GM19351 (cell line): Measurements from ENCODE around the gene CNNM2.
"Not testable (repeated sequence)": the region's sequence is repeated elsewhere in the genome, so short reads cannot be mapped to it uniquely, and the experiment has no call there.

ENCODE experiments used
- ATAC-seq: cut with Tn5 transposase; IDR thresholded peaks from one replicate; pipeline ENCODE4 v1.9.1; 2021; ENCODE audit warnings: mild to moderate bottlenecking, moderate library complexity; ENCODE audit not compliant: unreplicated experiment

The CNNM2 gene

GRCh38 chr10:102964713-102965112 lies 46.6 kb downstream of the CNNM2 start:
- no peak for ATAC-seq

DNA sequence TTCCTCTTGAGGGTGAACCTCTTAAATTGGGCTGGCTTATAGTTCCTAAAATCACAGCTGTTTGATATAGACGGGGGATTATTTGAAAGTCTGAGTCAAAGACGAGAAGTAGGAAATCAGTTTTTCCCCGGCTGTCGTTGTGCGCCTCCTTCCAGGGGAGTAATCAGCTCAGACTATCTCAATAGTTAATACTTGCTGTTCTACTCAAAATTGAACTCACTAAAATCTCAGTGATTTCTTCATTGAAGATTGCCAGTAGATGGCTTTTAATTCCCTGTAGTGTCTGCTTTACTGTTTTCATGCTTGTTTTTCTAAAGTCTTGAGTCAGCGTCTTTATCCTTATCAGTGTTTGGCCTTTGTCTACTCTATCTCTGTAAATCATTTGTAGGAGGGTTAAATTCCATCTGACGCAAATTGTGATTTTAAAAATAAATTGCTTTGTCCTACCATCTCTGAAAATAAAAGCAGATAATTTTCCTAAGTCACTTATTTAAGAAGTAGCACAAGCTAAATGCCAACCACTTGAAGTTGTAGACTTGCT lies 47.3 kb downstream of the CNNM2 start:
- ATAC-seq, result no peak

DNA sequence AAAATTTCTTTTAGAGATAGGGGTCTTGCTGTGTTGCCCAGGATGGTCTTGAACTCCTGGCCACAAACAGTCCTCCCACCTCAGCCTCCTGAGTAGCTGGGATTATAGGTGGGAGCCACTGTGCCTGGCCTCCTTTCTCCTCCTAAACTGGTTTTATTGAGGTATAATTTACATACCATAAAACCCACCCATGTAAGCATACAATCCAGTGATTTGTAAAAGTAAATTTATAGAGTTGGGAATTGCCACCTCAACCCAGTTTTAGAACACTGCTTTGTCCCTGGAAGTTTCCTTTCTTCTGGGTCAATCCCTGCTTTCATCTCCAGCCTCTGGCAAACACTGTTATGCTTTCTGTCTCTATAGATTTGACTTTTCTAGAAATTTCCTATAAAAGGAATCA lies 49.0 kb downstream of the CNNM2 start:
- ATAC-seq, result no peak

DNA sequence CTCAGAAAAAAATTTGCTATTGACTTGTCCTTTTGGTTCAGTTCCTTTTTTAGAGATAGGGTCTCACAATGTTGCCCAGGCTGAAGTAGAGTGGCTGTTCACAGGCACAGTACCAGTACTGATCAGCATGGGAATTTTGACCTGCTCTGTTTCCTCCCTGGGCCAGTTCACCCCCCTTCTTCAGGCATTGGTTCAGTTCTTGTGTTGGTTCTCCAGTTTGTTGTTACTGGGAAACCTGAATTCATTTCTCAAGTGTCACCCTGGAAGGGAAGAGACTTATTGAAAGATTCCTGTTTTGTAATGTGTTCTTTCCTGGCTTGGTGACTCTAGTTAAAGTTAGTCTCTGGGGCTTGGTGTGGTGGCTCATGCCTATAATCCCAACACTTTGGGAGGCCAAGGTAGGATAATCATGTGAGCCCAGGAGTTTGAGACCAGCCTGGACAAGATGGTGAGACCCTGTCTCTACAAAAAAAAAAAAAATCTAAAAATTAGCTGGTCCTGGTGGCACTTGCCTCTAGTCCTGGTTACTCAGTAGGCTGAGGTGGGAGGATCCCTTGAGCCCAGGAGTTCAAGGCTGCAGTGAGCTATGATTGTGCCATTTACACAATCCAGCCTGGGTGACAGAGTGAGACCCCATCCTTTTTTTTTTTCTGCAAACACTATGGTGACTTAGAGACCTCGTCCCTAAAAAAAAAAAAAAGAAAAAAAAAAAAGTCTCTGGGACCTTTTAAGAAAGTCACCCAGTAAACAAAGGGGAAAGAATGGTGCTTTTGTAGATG lies 52.7 kb downstream of the CNNM2 start:
- ATAC-seq, result no peak

- ATAC-seq, result no peak
Observed at GRCh38 chr10:102975483-102976379, 57.6 kb downstream of the CNNM2 start.

- ATAC-seq, result not testable (repeated sequence)
Observed at GRCh38 chr10:102976380-102976726, 58.3 kb downstream of the CNNM2 start.

DNA sequence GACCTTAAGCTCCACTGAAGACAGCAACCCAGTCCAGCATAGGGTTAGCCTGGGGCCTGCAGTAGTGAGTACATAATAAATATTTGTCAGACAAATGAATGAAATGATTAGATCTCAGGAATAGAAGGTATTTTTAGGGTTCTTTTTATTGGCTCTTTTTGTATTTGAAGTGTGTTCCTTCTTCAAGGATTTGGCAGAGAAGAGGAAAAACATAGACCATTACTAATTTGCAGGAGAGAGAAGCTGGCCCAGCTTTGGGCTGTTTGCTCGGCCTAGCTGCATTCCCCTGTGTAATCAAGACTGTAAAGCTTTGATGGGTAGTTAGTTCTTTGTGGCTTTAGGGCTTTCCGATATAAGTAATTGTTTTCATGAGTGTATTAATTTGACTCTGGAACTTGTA lies 64.2 kb downstream of the CNNM2 start:
- ATAC-seq, result no peak

DNA sequence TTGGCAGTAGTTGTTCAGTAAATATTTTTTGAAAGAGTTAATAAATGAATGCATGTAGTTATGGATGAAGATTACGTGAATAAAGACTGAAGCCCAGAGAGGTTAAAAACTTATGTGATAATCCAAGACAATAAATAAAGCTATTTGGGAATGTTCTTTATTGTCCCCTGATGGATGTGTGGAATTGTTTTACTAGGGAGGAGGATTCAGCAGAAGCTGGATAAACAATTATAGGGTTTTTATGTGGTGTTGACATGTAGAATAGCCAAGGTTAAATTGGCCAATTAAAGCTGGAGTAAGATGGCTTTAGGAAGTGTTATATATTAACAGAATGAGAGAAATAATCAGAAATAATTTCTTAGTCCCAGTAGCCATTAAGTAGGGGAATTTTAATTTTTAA lies 66.0 kb downstream of the CNNM2 start:
- ATAC-seq, result no peak

DNA sequence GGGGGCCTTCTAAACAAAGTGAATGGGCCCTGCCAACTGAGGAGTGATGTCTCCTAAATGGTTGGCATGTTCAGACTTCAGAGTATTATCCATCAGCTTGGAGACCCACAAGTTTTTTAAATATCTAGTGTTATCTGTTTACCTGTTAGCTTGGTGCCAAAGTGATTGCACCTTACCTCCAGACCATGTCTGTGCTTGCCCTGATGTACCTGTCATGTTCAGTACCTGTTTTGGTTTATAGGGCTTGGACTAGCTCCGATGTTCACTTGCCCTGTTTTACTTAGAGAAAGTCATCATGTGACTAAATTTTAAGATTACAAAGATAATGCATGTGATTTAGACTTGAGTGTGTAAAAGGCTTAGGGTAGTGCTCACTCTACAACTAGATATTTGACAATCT lies 67.7 kb downstream of the CNNM2 start:
- no peak for ATAC-seq

DNA sequence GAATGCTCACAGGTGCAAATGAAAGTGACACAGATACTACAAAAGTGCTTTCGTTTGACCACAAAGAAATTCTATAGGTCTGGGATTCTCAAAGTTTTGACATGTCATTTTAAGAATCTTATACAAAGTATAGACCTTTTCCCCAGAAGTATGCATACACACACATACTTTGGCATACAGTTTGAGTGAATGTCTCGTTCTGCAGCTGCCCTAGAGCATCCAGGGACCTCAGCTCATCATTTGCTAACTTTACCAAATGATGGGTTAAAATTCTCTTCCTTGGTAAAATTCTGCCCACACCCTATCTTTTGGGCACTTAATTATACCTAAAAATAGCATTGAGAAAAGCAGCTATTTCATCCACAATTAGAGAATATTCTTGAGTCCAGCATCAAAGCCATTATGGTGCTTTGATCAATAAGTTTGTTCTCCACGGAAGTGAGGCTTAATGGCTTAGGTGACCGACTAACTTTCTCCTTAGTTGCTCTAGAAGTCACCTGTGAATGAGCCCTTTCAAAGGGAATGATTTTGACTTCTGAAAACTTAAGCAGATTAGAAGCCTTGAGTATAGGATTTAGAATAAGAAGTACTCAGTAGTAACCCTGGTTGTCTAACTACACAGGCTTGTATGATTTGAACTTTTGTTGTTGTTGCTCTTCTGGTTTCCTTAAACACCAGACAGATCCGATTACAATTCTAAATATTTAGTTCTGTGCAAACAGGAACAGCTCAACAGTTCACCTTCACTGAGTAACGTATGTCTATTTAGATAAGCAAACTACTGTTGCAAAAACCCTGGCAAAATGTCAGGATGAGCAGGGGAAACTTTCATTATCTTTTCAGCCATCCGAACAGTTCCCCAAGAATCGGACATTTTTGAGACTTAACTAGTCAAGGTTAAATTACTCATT lies 70.6 kb downstream of the CNNM2 start:
- ATAC-seq, result no peak

DNA sequence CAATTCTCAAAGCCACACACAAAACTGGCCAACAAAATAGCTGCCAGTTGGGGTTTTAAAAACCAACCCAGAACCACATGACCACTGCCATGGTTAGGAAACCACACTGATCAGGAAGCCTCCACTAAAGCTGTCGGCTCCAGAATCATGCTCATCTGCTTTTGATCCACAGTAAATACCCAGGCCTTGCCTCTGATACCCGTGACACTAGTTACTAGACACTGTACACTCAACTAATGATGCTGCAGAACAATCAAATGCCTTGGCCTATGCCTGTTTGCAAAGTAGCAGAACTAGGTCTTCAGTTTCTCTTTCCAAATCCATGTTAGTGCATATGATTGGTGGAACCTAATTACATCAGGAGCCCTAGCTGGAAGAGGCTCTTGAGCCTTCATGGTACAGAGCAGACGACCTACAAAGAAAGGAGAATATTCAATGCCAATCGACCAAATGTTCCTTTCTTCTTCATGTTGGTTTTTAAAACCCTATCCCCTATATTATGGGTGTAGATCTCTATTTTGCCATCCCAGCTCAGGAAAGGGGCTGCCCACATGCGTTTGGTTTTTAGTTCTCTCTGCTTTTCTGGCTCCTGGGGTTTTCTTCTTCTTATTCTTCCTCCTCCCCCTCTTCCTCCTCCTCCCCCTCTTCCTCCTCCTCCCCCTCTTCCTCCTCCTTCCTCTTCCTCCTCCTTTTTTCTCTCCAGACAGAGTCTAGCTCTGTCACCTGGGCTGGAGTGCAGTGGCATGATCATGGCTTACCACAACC lies 76.6 kb downstream of the CNNM2 start:
- ATAC-seq, result no peak

- ATAC-seq, result no peak
Observed at GRCh38 chr10:102996876-102997275, 78.8 kb downstream of the CNNM2 start.

GRCh38 chr10:102997998-102998397 lies 79.9 kb downstream of the CNNM2 start:
- no peak for ATAC-seq

DNA sequence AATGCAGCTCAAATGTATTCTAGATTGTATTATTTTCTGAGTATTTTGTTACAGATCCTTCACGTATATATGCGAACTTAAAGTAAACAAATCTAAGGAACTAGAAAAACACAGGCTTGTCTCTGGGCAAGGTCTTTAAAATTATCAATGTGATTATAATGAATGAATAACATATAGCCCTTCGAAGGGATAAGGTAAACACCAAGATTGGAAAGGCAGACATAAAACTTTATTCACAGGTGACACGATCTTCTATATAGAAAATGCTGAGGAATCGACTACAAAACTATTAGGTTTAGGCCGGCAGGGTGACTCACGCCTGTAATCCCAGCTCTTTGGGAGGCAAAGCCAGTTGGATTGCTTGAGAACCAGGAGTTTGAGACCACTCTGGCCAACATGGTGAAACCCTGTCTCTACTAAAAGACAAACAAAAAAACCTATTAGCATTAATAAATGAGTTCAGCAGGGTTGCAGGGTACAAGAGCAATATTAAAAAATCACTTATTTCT lies 80.4 kb downstream of the CNNM2 start:
- ATAC-seq, result no peak

- ATAC-seq, result not testable (repeated sequence)
Observed at GRCh38 chr10:103000050-103000449, 82.0 kb downstream of the CNNM2 start.

GRCh38 chr10:103007017-103007416 lies 88.9 kb downstream of the CNNM2 start:
- ATAC-seq, result no peak

DNA sequence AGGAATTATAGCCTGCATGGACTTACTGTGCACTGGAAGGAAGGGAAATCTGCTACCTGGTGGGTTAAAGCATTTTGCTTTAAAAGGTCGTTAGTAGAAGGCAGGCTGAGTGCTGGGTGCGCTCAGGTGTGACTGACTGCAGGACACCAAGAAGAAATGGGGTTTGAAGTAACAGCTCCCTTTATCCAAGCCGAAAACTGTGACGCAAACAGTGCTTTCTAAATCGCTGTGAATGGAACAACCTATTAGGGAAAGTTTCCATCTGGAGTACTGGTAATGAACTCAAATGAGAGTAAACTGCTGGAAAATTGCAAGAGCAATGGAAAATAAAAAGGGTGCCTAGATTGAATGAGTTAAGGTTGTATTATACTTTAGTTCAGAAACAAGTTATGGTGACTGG lies 95.3 kb downstream of the CNNM2 start:
- no peak for ATAC-seq

DNA sequence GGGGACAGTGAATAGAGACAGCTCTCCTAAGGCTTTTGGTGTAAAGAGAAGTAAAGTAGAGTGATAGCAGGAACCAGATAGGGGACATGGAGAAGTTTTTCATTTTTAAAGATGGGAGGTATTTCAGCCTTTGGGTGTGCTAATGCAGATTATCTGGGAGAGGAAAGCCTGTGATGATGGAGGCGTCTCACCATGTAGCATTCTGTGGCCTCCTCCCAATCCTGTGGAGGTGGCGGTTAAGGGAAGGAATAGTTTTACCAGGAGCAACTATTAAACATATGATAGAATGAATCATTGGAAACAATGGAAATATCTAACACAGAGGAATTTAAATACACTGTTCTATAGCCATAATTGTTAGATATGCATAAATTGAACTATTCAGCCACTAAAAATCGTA lies 101.3 kb downstream of the CNNM2 start:
- ATAC-seq, result no peak

- ATAC-seq, result no peak
Observed at GRCh38 chr10:103021150-103021899, 103.2 kb downstream of the CNNM2 start.
